GM15510 (cell line): Measurements from ENCODE around the gene ITGA2.

ENCODE experiments used
- POLR2A ChIP-seq: IDR thresholded peaks from 3 replicates; pipeline ENCODE4 v1.6.1; 2011; ENCODE audit warnings: borderline replicate concordance; ENCODE audit not compliant: insufficient read length; ENCODE audit errors: extremely low read depth

Gene ITGA2

GRCh38 chr5:52989025-52989780 is at the start of gene ITGA2:
TSS of gene ITGA2 (plus strand) at chr5:52989352. CDS start at chr5:52989469, 117 bp downstream.
- no peak for TF ChIP-seq POLR2A

- TF ChIP-seq POLR2A, result no peak
These were observed 45.9 kb upstream of the ITGA2 start for GRCh38 chr5:52943285-52943684.

- TF ChIP-seq POLR2A, result no peak
These were observed 45.3 kb upstream of the ITGA2 start for GRCh38 chr5:52943808-52944207.

GRCh38 chr5:52945040-52945439 is 44.1 kb upstream of the ITGA2 start:
- no peak for TF ChIP-seq POLR2A

GRCh38 chr5:52947208-52947607 is 41.9 kb upstream of the ITGA2 start:
- no peak for TF ChIP-seq POLR2A

- TF ChIP-seq POLR2A, result no peak
These were observed 41.3 kb upstream of the ITGA2 start for GRCh38 chr5:52947851-52948250.

GRCh38 chr5:52948418-52949076 is 40.6 kb upstream of the ITGA2 start:
- no peak for TF ChIP-seq POLR2A

- no peak for TF ChIP-seq POLR2A
These were observed 38.5 kb upstream of the ITGA2 start for GRCh38 chr5:52950686-52951085.

- no peak for TF ChIP-seq POLR2A
These were observed 36.7 kb upstream of the ITGA2 start for GRCh38 chr5:52952483-52952882.

- TF ChIP-seq POLR2A, result no peak
These were observed 33.1 kb upstream of the ITGA2 start for GRCh38 chr5:52956014-52956413.

- TF ChIP-seq POLR2A, result no peak
These were observed 32.0 kb upstream of the ITGA2 start for GRCh38 chr5:52956915-52957747.

- TF ChIP-seq POLR2A, result no peak
These were observed 27.9 kb upstream of the ITGA2 start for GRCh38 chr5:52961274-52961681.

- TF ChIP-seq POLR2A, result no peak
These were observed 25.5 kb upstream of the ITGA2 start for GRCh38 chr5:52963636-52964035.

GRCh38 chr5:52964138-52964537 is 25.0 kb upstream of the ITGA2 start:
- no peak for TF ChIP-seq POLR2A

- TF ChIP-seq POLR2A, result no peak
These were observed 11.8 kb upstream of the ITGA2 start for GRCh38 chr5:52977264-52977897.
